Eye (tissue), 1 donor: ENCODE measurements around the gene REV1.
A peak's percentile ranks its signal among the peaks of the same experiment; 100 is the strongest.
"Not testable (repeated sequence)": the region's sequence is repeated elsewhere in the genome, so short reads cannot be mapped to it uniquely, and the experiment has no call there.

ENCODE experiments used
- DNase-seq: peaks from one replicate; pipeline ENCODE4 v3.0.0-alpha.2; 2015

Gene REV1

DNA sequence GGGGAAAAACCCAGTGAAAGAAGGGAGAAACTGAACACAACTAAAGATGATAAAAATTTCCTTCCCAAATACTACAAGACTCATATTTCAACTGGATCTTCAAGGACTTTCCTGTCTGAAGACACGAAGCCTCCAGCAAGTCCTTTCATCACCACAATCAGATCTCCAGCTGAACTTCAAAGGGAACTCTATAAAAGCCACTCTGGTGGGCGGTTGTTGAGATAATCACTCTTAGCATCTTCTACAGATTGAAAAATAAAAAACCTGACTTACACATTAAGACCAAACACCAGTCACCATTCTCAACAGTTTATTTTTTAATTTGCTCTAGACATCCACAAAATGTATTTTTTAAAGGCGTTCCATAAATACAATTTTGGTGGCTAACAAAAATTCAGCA lies 4.4 kb downstream of the REV1 start:
- DNase-seq: no peak

DNA sequence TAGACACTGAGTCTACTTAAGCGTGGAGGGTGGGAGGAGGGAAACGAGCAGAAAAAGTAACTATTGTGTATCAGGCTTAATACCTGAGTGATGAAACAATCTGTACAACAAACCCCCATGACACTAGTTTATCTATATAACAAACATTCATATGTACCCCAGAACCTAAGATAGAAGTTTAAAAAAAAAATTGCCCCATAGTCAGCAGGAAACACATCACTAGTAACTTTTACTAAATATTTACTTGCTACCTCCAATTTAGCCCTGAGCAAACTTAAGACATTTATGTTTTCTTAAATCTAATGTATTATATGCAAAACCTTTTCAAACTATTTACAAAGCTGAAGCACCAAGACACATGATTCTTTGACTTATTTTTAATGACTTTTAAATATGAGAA lies 5.6 kb downstream of the REV1 start:
- no peak for DNase-seq

DNA sequence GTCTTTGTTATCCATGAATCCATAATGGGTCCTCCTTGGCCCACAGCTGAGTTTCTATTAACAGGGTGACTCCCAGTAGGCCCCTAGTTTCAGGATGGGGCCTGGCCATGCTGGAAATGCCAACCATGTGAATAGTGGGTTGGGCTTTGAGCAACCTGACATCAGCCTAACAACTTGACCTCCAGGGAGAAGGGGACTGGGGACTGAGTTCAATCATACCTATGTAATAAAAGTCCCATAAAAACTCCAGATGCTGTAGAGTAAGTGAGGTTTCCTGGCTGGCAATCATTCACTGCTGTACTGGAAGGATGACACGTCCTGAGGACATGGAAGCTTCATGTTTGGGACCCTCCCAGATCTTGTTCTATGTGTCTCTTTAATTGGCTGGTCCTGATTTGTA lies 7.9 kb downstream of the REV1 start:
- peak; percentile 4 for DNase-seq

DNA sequence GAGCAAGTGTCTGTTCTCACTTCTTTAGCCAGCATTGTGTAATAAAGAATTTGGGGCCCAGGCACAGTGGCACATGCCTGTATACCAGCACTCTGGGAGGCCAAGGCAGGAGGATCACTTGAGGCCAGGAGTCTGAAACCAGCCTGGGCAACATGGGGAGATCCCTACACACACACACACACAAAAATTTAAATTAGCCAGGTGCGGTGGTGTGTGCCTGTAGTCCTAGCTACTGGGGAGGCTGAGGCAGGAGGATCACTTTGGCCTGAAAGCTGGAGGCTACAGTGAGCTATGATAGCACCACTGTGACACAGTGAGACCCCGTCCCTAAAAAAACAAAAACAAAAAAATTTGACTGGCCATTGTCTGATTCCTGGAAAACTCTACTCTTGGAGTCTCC lies 8.3 kb downstream of the REV1 start:
- no peak for DNase-seq

DNA sequence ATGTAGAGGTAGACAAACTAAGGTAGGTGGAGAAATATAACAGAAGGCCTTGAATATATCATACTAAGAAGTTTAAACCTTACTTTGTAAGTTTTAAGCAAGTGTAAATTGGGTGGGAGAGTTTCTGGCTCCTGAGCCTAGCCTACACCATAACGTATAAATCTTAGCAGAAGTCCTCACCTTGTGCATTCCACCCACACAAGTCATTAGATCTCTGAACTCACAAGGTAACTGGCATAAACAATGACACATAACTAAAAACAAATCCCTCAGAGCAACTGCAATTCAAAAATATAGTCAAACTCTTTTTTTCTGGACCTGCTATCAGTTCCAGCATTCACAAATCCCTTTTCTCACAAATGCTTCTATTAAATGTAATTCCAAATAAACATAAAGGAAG lies 9.4 kb downstream of the REV1 start:
- DNase-seq: no peak

DNA sequence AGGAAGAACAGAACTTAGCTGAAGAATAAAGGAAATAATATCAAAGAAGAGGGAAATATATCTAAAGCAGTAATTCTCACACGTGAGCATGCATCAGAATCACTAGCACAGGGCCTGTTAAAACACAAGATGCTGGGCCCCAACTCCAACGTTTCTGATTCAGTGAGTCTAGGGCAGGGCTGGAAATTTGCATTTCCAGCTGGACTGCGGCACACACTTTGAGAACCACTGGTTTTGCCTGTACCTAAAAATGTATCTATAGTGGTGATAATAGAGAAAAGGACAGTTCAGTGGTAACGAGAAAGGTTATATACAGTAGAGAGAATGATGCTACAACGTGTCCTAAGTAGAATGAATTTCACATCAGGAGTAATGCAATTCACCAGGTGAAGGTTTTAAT lies 11.2 kb downstream of the REV1 start:
- DNase-seq: no peak

DNA sequence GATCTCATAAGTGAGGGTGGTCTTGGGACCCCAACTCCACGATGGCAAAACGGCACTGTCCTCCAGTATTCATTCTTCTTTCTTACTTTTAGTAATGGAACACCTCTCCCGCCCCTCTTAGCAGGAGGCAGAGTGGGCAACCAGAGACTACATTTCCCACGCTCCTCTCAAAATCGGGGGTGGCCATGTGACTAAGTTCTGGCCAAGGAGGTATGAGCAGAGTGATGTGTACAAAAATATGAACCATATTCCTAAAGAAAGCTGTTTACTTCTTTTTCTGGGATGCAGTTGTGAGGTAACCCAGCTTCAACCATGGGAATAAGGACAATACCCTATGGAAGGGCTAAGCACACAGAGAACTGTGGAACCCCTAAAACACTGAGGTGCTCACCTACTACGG lies 12.8 kb downstream of the REV1 start:
- no peak for DNase-seq

DNA sequence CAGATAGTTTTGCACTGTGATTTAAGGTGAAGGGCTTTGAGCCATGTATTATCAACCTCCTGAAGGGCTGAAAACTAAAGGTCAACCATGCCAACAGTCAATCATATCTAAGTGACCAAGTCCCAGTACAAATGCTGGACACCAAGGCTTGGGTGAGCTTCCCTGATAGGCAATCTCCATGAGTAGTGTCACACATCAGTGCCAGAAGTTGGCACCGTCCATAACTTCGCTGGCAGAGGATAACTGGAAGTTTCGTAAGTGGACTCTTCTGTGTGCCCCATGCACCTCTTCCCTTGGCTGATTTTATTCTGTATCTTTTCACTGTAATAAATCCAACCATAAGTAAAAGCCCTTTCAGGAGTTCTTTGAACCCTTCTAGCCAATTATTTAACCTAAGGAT lies 13.2 kb downstream of the REV1 start:
- DNase-seq: no peak

DNA sequence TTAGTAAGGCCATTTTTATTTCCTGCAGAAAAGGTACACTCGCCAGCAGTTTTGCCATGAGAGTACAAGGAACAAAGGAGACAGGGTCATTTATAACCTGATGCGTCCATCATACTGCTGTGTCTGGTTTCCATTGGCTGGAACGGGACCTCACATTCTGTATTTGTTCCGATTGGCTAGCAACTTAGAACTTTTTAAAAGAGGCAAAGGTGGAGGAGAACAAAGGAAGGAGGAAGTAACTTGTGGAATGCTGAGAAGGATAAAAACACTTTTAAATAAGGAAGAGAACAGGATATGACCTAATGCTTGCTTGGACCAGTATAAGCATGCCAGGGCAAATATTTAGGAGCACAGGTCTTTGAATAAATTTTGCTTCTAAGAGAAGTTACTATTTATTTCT lies 14.7 kb downstream of the REV1 start:
- DNase-seq: not testable (repeated sequence)

DNA sequence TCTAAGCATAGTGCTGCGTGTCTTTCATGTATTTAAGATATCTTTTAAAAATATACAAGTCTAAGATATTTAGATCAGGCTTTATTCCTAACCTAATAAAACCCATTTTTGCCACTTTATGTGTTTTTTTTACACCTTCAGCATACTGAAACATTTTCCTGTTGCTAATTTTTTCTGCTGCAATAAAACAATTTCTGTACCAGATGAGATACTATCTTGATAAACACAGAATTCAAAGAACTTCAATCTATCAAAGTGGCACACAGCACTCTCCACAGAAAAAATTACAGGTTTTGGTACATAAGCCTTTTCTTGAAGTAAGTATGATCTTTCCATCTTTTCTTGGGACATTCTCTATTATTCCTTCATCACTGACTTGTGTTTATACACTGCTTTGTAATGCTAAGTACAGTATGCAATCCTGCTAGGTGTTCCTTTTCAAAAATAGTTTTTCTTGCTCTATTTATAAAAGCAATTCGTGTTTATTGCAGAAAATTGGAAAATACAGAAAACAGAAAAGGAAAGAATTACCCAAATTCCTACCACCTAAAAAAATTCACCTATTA lies 16.2 kb downstream of the REV1 start:
- no peak for DNase-seq

DNA sequence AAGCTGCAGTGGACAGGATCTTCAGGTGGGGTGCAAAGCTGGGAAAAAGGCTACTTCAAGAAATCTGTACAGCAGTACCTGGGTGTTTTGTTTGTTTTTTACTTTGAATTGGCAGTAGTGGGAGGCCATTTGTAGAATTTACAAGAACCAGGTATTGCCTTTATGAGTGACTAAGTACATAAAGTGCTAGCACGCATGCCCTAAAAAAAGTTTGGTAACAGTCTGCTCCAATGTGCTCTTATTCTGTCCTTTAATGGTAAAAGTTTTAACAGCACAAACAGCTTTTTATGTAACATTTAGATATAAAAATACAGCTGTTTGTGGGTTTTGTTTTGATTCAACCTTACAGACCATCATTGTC lies 17.2 kb downstream of the REV1 start:
- no peak for DNase-seq

DNA sequence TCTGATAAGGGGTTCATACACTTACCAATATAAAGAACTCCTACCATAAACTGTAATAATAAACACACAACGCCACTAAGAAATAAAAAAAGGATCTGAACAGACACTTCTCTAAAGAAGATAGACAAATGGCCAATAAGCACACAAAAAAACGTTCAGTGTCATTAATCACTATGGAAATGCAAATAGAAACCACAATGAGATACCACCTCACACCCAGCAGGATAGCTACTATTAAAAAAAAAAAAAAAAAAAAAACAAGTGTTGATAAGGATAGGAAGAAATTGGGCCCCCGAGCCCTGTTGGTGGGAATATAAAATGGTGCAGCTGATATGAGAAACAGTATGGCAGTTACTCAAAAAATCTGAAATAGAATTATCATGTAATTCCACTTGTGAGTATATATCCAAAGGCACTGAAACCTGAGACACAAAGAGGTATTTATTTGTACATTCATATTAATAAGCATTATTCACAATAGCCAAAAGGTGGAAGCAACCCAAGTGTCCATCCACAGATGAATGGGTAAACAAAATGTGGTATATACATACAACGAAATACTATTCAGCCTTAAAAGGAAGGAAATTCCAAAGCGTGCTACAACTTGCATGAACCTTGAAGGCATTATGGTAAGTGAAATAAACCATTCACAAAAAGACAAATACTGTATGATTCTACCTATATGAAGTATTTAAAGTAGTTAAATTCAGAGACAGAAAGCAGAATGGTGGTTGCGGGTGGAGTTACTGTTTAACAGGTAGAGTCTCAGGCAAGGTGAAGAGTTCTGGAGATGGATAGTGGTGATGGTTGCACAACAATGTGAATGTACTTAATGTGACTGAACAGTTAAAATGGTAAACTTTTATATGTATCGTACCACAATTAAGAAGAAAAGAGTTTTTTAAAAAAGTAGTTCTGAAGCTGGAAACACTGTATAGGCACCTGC lies 17.9 kb downstream of the REV1 start:
- no peak for DNase-seq

DNA sequence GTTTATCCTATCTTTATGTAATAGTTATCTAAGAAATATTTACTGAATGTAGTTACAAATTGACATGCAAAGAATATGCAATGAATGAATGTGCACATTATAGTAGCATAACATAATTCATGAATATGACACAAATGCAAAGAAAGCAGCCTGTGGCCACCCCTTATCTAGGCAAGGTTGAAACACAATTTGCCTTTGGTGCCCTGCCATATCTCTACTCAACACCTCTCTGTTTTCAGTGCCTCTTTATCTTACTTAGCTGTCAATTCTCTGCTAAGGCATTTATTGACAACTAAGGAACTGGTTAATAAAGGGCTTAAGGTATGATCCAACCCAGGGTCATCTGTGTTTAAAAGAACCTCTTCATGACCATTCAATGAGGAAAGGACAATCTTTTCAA lies 18.9 kb downstream of the REV1 start:
- DNase-seq: no peak

DNA sequence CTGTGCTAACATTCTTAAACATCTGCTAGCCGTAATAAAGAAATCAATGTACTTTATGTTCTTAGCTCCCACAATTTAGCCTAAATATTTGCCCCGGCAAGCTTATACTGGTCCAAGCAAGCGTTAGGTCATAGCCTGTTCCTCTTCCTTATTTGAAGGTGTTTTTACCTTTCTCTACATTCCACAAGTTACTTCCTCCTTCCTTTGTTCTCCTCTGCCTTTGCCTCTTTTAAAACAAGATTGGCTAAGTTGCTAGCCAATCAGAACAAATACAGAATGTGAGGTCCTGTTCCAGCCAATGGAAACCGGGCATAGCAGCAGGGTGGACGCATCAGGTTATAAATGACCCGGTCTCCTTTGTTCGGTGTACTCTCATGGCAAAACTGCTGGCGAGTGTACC lies 19.4 kb downstream of the REV1 start:
- not testable (repeated sequence) for DNase-seq

DNA sequence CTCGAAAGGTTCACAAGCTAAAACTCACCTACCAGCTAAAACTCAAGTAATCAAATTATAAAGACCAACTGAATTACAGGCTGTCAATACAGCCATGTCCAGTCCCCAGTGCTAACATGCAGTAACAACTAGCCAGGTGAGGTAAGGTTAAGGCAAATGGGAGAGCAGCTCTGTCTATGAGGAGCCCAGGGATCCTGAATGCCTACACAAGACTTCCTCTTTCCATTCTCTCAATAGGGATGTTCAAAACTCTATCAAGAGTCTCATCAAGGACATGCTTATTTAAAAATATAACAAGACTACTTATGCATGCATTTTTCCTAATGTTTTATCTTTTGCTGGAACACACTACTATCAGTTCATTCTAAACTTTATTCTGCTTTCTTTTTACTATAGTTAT lies 20.4 kb downstream of the REV1 start:
- no peak for DNase-seq

DNA sequence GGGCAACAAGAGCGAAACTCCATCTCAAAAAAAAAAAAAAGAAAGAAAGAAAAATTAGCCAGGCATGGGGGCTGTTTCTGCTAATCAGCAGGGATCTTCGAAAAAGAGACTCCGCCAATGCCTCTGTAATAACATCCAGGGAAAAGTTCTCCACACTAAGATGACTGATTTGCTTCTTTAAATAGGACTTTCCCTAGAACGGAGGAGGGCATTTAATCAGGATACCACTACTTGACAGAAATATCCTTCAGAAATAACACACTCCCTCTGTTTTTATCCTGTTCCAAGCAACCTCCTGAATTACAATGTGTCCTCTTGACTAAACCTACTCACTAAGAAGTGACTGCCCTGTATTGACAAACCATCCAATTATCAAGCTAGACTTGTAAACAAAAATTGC lies 21.7 kb downstream of the REV1 start:
- no peak for DNase-seq

DNA sequence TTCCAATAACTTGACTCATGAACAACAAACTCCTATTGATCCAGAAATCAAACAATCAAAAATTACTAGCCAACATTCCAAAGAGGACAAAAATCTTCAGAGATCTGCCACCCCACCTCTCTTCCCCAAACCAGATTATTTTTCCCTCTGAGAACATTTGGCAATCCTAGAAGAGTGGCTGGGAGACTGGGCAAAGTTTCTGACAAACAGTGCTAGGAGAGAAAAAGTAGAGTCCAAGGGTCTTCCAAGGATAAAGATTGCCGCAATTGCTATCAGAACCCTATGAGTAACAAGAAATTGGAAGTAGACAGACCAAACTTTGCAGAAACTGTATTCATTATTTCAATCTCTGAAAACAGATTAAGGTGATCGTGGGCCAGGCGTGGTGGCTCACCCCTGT lies 22.4 kb downstream of the REV1 start:
- DNase-seq: no peak

DNA sequence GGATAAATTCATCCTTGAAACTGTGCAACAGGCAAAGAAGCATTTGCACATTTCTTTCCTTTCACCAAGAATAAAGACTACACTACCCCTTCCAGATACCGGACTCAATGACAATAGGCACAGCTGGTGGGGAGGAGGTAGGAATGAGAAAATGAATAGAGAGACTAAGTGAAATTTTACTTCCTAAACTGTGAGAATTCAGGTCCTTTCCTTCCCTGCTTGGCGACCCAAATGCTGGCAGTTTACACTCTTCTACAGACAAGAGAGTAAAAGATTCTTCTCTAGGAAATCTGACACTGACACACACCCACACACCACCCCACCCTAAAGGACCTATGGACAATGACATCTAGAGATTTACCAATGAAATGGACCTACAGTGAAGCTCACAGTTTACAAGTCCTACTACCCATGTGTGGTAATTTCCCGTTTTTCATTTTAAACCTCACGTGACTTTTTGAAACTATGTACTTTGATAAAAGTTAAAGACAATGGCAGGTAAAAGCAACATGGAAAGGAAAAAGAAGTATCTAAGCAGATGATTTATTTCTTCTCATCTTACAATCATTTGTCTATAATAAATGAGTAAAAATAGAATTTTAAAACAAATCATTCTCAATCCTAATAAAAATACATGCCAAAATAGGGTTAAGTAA lies 27.9 kb downstream of the REV1 start:
- DNase-seq: no peak

DNA sequence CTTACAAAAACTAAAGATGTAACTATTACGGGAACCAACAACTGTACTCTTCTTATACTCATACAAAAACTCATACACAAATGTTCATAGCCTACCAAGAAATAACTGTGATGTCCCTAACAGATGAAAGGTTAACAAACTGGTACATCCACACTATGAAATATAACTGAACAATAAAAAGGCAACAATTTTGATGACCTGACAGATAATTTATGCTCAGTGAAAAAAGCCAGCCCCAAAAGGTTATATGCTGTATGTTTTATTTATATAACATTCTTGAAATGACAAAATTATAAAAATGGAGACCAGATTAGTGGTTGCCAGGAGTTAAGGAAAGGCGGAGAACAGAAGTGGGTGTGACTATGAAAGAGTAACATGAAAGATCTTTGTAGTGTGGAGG lies 31.3 kb downstream of the REV1 start:
- no peak for DNase-seq

DNA sequence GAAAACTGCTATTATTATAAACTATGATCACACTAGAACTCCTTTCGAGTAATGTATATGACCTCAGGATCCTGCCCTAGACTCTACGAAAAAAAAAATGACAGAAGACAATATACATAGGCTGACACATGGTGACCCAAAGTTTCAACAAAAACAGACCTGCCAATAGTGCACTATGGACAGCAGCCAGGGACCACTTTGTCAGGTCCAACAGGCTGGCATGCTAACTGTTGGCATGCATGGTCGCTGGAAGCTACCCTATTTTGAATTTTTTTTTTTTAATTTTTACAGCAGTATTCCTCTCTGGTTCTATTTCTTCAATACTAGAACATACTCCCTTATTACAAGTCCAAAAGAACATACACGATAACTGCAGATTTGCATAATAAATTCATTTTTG lies 38.1 kb downstream of the REV1 start:
- no peak for DNase-seq

DNA sequence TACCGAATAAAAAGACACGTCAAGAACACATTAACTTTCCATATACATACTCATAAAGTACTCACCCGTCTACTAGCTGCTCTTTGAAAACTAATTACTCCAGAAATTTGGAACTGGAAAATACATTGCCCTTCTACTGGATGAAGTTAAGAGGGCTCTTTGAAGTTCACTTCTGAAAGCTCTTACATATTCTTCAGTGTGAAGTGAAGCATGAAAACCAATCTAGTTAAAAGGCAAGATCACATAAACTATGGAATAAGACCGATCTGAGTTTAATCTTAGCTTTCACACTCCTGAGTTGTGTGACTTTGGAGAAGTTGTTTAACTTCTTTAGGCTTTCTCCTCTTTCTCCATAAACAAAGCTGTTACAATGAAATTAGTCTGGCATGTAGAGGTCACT lies 38.5 kb downstream of the REV1 start:
- DNase-seq: peak; percentile 16

DNA sequence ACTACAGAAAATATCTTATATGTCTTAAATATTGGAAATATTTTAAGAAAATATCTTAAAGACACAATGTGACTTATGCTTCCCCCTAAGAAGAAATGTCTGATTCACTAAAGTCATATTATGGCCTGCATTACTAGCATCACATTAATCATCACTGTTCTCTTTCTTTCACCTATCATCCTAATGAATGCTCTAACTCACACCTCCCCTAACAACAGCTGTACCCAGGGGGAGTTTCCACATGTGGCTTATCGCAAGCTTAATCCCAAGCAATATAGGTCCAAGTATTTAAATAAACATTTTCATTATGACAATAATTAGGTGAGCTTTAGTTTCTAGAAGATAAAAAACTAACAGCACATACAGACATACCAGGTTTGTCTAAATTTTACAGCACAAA lies 39.6 kb downstream of the REV1 start:
- no peak for DNase-seq

DNA sequence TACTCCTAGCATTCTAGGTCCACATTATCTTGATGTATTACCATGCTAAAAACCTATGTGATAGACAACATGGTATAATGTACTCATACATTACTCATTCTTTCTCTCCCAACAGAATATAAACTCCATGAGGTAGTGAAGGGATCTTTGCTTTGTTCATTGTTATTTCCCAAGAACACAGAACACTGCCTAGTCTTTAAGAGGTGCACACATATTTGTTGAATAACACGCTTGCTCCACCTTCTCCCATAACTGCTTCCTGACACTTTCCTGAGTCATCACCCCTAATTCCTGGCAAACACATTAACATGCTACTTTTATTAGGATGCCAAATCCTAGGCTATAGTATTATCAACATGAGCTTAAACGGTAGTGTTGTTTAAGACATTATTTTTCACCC lies 41.3 kb downstream of the REV1 start:
- DNase-seq: no peak

DNA sequence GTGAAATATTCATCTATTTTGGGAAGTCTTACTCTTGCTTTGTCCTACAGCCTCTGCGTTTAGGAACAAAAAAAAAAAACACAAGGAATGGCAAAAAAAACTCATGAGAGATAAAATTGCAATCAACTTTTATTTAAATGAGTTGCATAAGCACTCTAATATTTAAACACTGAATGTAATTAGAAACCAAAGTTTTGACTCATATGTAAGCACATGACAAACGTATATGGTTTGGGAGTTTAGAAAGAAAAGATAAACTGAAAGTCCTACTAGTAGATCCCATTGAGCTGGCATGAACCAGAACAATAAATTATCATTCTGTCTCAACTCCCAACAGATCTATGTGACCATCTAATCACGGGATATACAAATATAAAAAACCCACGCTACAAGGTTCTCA lies 44.8 kb downstream of the REV1 start:
- DNase-seq: no peak
